ENCODE data around the gene FAM107B. TPM values are rescaled to one million over a fixed set of nuclear protein-coding genes. Genes with fewer than 3 reads are reported as not detected.

FAM107B gene
- total RNA-seq = 22.0 and 34.2 TPM in 2 replicates

GRCh38 chr10:14774797-14775196, at the start of gene FAM107B:
FAM107B (minus strand) TSS chr10:14774897; CDS start chr10:14774663, 234 bp downstream.

Other genes starting within 250 kb of the FAM107B start
- 1.1 and 1.3 TPM in 2 replicates for gene CDNF, start 63.1 kb upstream of the FAM107B start, total RNA-seq
- 12.2 and 23.8 TPM in 2 replicates for gene HSPA14, start 63.4 kb upstream of the FAM107B start, total RNA-seq
- 14.9 and 18.3 TPM in 2 replicates for gene MSANTD7, start 63.4 kb upstream of the FAM107B start, total RNA-seq
- 15.6 and 29.1 TPM in 2 replicates for gene SUV39H2, start 104.0 kb upstream of the FAM107B start, total RNA-seq
- 13.1 and 18.5 TPM in 2 replicates for gene DCLRE1C, start 179.2 kb upstream of the FAM107B start, total RNA-seq
- gene MEIG1, start 184.5 kb upstream of the FAM107B start, total RNA-seq = not detected in 2 replicates